Neural progenitor cell (in vitro differentiated cells): Measurements from ENCODE around the gene SLC43A3. TPM values are rescaled to one million over a fixed set of nuclear protein-coding genes. Genes with fewer than 3 reads are reported as not detected.

Experiments used
- DNase-seq: peaks from one replicate; pipeline ENCODE4 v3.0.0-alpha.2; 2016; ENCODE audit warnings: low spot score
- H2AFZ ChIP-seq: fragments of 200-600 bp; sonication (generic); replicated peaks from 2 replicates; pipeline ENCODE4 v1.6.1; 2016; ENCODE audit warnings: antibody characterized with exemption
- H3F3A ChIP-seq: fragments of 200-600 bp; sonication (generic); 2 replicates; pipeline ENCODE4 v1.6.1; 2016; ENCODE audit warnings: antibody characterized with exemption, low read depth
- H3K27ac ChIP-seq: fragments of 200-600 bp; sonication (generic); 2 replicates; pipeline ENCODE4 v1.5.1; 2016; ENCODE audit warnings: mild to moderate bottlenecking
- H3K27me3 ChIP-seq: fragments of 200-600 bp; sonication (generic); 2 replicates; pipeline ENCODE4 v1.6.1; 2016; ENCODE audit warnings: mild to moderate bottlenecking, moderate library complexity
- H3K36me3 ChIP-seq: fragments of 200-600 bp; sonication (generic); 2 replicates; pipeline ENCODE4 v1.5.1; 2016
- H3K4me1 ChIP-seq: fragments of 200-600 bp; sonication (generic); 2 replicates; pipeline ENCODE4 v1.6.1; 2016; ENCODE audit warnings: mixed run types
- H3K4me2 ChIP-seq: fragments of 200-600 bp; sonication (generic); 2 replicates; pipeline ENCODE4 v1.6.1; 2016
- H3K4me3 ChIP-seq: fragments of 200-600 bp; sonication (generic); 2 replicates; pipeline ENCODE4 v1.5.1; 2016
- H3K79me2 ChIP-seq: fragments of 200-600 bp; sonication (generic); 2 replicates; pipeline ENCODE4 v1.6.1; 2016; ENCODE audit warnings: low read depth
- H3K9ac ChIP-seq: fragments of 200-600 bp; sonication (generic); 2 replicates; pipeline ENCODE4 v1.6.1; 2016
- H3K9me3 ChIP-seq: fragments of 200-600 bp; sonication (generic); 2 replicates; pipeline ENCODE4 v1.5.1; 2016; ENCODE audit warnings: low read depth
- H4K20me1 ChIP-seq: fragments of 200-600 bp; sonication (generic); 2 replicates; pipeline ENCODE4 v1.6.1; 2016; ENCODE audit warnings: low read depth
- H3K27ac Mint-ChIP-seq: 3 replicates; pipeline ENCODE4 v1.8.0; 2021; ENCODE audit warnings: mixed read lengths
- H3K27me3 Mint-ChIP-seq: 2 replicates; pipeline ENCODE4 v1.8.0; 2022; ENCODE audit warnings: low read depth, mild to moderate bottlenecking, inconsistent platforms, moderate library complexity, mixed read lengths; ENCODE audit not compliant: insufficient read depth
- H3K36me3 Mint-ChIP-seq: 3 replicates; pipeline ENCODE4 v1.8.0; 2021; ENCODE audit warnings: mixed read lengths
- H3K4me1 Mint-ChIP-seq: 3 replicates; pipeline ENCODE4 v1.8.0; 2021; ENCODE audit warnings: mixed read lengths
- H3K4me3 Mint-ChIP-seq: 3 replicates; pipeline ENCODE4 v1.8.0; 2021; ENCODE audit warnings: mild to moderate bottlenecking, moderate library complexity, mixed read lengths
- H3K9me3 Mint-ChIP-seq: 3 replicates; pipeline ENCODE4 v1.8.0; 2020; ENCODE audit warnings: mixed read lengths
- CTCF ChIP-seq: fragments of 200-600 bp; sonication (generic); IDR thresholded peaks from 2 replicates; pipeline ENCODE4 v1.5.1; 2017; ENCODE audit warnings: antibody characterized with exemption, mild to moderate bottlenecking
- EZH2 ChIP-seq: fragments of 200-600 bp; sonication (generic); IDR thresholded peaks from 2 replicates; pipeline ENCODE4 v1.6.1; 2017; ENCODE audit warnings: antibody characterized with exemption, mild to moderate bottlenecking, moderate library complexity
- EZH2phosphoT487 ChIP-seq: fragments of 200-600 bp; sonication (generic); IDR thresholded peaks from 2 replicates; pipeline ENCODE4 v1.6.1; 2017; ENCODE audit warnings: antibody characterized with exemption
- total RNA-seq: library from RNA; depleted of rRNA; stranded (reverse); fragments of >200 nt; gene quantifications from 2 replicates; pipeline ENCODE4 v1.2.3, GENCODE V29; 2015; ENCODE audit warnings: low replicate concordance

Gene SLC43A3
- total RNA-seq, 1 donor from 2014 or later = 5.6 TPM

- H3K4me3 ChIP-seq = no peak overlapping the region
- TF ChIP-seq EZH2 = no peak
- no peak for TF ChIP-seq EZH2phosphoT487
- no peak for TF ChIP-seq CTCF
- Mint-ChIP-seq H3K27ac (no peak overlapping the region), H3K9me3 (no peaks in the 10 kb centered on the region), H3K27me3 (peaks cover 40% of the 10 kb centered on the region), H3K4me3 (no peak overlapping the region), H3K36me3 (no peaks in the 10 kb centered on the region), H3K4me1 (peaks cover 18% of the 10 kb centered on the region)
- H3K36me3 ChIP-seq = no peaks in the 10 kb centered on the region
- H3F3A ChIP-seq = peaks cover 9% of the 10 kb centered on the region
- peaks cover 49% of the 10 kb centered on the region for H3K27me3 ChIP-seq
- no peak overlapping the region for H3K4me2 ChIP-seq
- H3K79me2 ChIP-seq = no peaks in the 10 kb centered on the region
- H2AFZ ChIP-seq = no peak overlapping the region
- peaks cover 16% of the 10 kb centered on the region for H4K20me1 ChIP-seq
- no peak overlapping the region for H3K9ac ChIP-seq
- H3K27ac ChIP-seq = no peak overlapping the region
- H3K9me3 ChIP-seq = no peaks in the 10 kb centered on the region
- DNase-seq = no peak
- H3K4me1 ChIP-seq = peaks cover 14% of the 10 kb centered on the region
These were observed 46.4 kb upstream of the SLC43A3 start for GRCh38 chr11:57473285-57473841.

GRCh38 chr11:57471496-57471895 is 44.6 kb upstream of the SLC43A3 start:
- no peak overlapping the region for H2AFZ ChIP-seq
- H3K9me3 Mint-ChIP-seq = no peaks in the 10 kb centered on the region
- peaks cover 12% of the 10 kb centered on the region for H3K4me1 Mint-ChIP-seq
- no peak overlapping the region for H3K4me2 ChIP-seq
- no peak overlapping the region for H3K27ac Mint-ChIP-seq
- no peaks in the 10 kb centered on the region for H3K9me3 ChIP-seq
- DNase-seq = no peak
- no peak overlapping the region for H3K4me3 ChIP-seq
- peaks cover 24% of the 10 kb centered on the region for H3K27me3 Mint-ChIP-seq
- no peak for TF ChIP-seq CTCF
- H3K4me1 ChIP-seq = peaks cover 8% of the 10 kb centered on the region
- no peak overlapping the region for H3K9ac ChIP-seq
- no peak overlapping the region for H3K27ac ChIP-seq
- no peaks in the 10 kb centered on the region for H3K79me2 ChIP-seq
- H3F3A ChIP-seq = no peaks in the 10 kb centered on the region
- no peaks in the 10 kb centered on the region for H3K36me3 ChIP-seq
- H3K4me3 Mint-ChIP-seq = no peak overlapping the region
- H4K20me1 ChIP-seq = peaks cover 9% of the 10 kb centered on the region
- H3K36me3 Mint-ChIP-seq = peaks cover 2% of the 10 kb centered on the region
- peaks cover 30% of the 10 kb centered on the region for H3K27me3 ChIP-seq

- Histone ChIP-seq H3K4me2 (no peak overlapping the region), H3K4me1 (peaks cover 4% of the 10 kb centered on the region), H3K9me3 (no peaks in the 10 kb centered on the region), H3K79me2 (no peaks in the 10 kb centered on the region), H3K9ac (no peak overlapping the region), H4K20me1 (peaks cover 5% of the 10 kb centered on the region), H3K27me3 (peaks cover 8% of the 10 kb centered on the region), H3K36me3 (no peaks in the 10 kb centered on the region), H3K4me3 (no peak overlapping the region), H2AFZ (no peak overlapping the region), H3K27ac (no peak overlapping the region), H3F3A (peaks cover 10% of the 10 kb centered on the region)
- DNase-seq = no peak
- H3K9me3 Mint-ChIP-seq = no peaks in the 10 kb centered on the region
- TF ChIP-seq EZH2phosphoT487 (no peak), EZH2 (no peak), CTCF (no peak)
- H3K27me3 Mint-ChIP-seq = peaks cover 17% of the 10 kb centered on the region
- peaks cover 16% of the 10 kb centered on the region for H3K4me1 Mint-ChIP-seq
- H3K27ac Mint-ChIP-seq = no peak overlapping the region
- H3K36me3 Mint-ChIP-seq = peaks cover 2% of the 10 kb centered on the region
- H3K4me3 Mint-ChIP-seq = no peak overlapping the region
These were observed 42.3 kb upstream of the SLC43A3 start for GRCh38 chr11:57469268-57469667.
